HG02610 (cell line): Measurements from ENCODE around the gene ELOVL5.
"Not testable (repeated sequence)": the region's sequence is repeated elsewhere in the genome, so short reads cannot be mapped to it uniquely, and the experiment has no call there.

Source experiments
- ATAC-seq: cut with Tn5 transposase; IDR thresholded peaks from one replicate; pipeline ENCODE4 v1.9.1; 2021; ENCODE audit warnings: mild to moderate bottlenecking, moderate library complexity; ENCODE audit not compliant: unreplicated experiment

ELOVL5 gene

DNA sequence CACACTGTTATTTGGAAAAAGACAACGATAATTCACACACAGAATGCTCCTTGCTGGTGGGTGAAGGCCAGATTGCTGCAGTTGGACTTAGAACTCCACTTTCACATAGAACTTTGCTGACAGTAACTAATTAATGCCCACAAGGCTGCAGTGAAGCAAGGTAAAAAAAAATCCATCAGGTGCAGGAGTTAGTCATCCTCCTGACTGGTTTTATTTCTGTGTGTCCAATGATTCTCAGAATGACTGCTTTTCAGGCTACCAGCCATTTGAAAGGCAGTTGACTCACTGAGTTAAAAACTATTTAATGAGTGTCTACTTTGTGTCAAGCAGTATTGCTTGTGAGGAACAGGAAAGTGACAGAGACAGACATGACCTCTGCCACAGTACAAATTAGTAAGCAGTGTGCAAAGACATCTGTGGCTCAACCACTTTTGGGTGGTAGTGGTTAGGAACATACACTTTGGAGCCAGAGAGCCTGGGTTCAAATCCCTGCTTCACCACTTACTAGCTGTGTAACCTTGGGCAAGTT, 41.9 kb downstream of the ELOVL5 start:
- peak; percentile 86 for ATAC-seq

DNA sequence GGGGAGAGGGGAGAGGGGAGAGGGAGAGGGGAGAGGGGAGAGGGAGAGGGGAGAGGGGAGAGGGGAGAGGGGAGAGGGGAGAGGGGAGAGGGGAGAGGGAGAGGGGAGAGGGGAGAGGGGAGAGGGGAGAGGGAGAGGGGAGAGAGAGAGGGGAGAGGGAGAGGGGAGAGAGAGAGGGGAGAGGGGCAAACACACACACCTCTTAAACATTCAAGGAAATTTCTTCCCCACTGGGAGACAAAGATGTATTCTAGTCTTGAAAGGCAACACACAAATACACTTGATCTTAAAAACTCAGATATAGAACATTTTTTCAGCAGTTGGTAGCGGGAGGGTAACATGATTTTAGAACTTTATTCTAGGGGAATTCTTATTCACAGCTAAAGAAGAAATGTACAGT, 42.5 kb downstream of the ELOVL5 start:
- ATAC-seq = not testable (repeated sequence)

DNA sequence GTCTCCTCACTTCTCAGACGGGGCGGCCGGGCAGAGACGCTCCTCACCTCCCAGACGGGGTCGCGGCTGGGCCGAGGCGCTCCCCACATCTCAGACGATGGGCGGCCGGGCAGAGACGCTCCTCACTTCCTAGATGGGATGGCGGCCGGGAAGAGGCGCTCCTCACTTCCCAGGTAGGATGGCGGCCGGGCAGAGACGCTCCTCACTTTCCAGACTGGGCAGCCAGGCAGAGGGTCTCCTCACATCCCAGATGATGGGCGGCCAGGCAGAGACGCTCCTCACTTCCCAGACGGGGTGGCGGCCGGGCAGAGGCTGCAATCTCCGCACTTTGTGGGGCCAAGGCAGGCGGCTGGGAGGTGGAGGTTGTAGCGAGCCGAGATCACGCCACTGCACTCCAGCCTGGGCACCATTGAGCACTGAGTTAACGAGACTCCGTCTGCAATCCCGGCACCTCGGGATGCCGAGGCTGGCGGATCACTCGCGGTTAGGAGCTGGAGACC, 43.2 kb downstream of the ELOVL5 start:
- not testable (repeated sequence) for ATAC-seq

DNA sequence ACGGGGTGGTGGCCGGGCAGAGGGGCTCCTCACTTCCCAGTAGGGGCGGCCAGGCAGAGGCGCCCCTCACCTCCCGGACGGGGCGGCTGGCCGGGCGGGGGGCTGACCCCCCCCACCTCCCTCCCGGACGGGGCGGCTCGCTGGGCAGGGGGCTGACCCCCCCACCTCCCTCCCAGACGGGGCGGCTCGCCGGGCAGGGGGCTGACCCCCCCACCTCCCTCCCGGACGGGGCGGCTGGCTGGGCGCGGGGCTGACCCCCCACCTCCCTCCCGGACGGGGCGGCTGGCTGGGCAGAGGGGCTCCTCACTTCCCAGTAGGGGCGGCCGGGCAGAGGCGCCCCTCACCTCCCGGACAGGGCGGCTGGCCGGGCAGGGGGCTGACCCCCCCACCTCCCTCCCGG, 43.8 kb downstream of the ELOVL5 start:
- ATAC-seq = not testable (repeated sequence)

DNA sequence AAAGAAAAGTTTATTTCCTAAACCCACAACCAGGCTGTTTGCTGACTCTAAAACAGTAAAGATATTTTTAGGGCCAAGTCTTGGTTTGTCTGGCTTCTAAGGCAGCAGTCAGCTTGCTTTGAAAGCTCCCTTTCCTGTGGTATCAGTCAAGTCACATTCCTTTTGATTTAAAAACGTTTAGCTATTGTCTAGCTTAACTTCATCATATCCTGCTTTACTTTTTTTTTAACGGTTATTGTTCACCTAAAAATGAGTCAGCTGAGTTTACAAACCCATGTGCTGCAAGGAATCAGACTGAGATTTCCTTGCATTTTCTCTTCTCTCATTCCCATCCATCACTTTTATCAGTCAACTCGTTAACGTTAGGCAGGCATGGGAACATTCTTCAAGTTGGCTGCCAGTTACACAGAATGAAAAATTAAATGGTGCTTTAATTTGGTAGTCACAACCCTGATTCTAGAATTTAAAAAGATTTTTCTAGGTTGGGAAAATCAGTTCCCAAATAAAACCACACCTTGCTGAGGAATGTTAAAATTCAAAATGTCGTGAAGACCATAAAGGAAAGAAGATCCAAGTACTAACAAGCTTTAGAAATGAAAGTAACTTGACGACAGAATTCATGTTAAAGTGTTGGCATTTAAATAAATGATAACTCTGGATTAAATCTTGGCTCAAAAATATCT, 45.9 kb downstream of the ELOVL5 start:
- ATAC-seq = no peak

DNA sequence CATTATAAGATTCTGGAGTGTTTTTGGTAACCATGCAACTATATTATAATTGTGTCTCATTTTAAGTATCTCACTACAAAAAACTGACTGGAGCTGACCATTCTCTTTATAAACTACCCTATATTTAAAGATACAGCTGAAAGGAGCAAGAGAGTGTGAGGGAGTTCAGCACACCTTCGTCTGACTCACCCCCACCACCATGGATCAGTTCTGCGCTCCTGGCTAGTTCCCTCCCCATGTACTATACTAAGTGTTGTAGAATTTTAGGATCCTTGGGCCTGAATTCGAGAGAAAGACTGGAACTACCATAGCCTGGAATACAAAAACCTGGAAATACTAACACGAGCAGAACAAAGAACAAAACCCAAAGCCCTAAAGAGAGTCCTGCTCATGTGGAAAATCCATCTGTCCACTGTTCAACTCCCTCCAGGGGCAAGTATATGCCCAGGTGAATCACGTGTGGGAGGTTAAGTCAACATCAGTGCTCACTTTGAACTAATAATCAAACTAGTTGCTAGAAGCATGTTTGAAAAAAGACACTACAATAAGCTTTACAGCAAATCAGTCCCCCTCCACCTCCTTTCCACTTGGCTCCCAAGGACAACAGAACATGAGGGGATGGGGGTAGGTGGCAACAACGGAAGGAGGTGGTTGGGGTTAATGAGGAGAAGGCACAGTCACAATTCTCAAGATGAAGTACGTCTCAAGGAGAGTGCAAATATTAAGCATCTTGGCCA, 46.8 kb downstream of the ELOVL5 start:
- ATAC-seq = no peak

DNA sequence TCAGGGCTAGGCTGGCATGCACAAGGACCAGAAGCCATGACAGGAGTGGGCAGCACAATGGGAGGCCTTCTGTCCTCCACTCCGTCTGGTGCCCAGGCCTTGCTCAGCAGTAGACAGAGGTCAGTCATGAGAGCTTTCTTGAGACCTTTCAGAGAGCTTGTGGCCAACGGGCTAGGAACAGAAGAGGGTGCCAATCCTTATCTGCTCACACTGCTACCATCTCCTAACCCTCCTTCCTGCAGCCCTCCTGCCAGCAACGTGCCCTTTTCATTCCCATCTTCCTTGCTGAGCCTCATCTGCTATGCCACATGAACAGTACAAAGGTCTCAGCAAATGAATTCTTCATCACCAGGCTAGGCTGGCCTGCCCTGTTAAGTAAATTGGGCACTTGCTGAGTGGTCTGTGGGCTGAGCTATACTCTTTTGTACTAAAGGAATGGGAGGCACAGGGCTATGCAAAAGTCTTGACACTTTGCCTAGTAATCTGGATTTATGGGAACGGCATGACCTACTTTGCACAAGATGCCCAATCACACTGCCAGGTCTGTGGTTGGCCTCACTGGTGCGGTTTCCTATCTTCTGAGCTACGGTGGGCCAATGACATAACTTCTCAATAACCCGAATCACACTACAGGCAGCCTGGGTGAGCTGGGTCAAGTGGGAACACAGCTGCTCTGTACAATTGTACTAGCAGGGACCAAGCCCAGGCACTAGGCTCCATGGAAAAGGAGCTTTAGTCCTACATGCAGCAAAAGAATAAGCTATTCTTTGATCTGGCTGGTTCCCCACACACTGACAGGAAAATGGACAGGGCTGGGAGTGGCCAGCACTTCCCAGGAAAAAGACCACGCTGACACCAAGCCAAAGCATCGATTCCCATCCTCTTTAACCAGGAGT, 47.8 kb downstream of the ELOVL5 start:
- no peak for ATAC-seq

DNA sequence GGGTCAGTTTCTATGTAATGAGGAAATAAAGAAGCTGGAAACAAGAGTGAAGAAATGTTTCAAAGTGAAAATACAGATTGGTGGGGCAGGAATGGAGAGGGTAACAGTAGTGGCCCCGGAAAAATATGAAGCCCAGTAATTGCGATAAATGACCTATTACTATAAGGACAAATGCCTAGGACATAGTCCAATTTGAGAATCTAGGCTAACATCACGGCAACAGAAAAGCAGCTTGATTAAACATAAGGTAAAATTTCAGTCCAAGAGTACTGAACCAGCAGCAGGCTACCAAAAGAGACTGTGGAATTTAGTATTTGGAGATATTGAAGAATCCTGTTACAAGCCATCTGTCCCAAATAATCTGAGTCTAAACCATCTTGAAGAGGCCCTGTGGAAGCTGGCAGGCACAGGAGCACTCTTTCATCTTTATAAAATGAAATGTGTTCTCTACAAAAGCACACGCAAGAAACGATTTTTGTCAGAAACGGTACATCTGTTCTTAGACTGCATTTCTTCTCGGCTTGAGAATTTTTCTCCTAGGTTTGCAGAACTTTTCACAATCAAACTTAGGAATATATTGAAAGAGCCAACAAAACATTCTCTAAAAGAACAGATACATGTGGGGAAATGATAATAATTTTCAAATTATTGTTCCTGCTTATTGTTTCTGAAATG, 49.3 kb downstream of the ELOVL5 start:
- ATAC-seq = no peak

DNA sequence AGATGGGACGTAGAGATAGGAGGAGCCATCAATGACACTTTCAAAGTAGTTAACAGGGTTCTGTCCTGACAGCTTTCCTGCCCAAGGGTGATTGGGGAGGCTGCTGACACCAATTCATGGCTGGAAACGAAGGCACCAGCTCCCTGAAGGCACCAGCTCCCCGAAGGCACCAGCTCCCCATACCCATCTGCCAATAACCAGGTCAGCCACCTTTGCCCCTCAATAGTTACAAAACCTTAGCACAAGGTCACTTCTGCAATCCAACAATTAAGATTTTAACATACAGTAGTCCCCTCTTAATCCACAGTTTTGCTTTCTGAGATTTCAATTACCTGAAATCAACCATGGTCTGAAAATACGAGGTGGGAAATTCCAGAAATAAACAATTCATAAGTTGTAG, 51.7 kb downstream of the ELOVL5 start:
- no peak for ATAC-seq

DNA sequence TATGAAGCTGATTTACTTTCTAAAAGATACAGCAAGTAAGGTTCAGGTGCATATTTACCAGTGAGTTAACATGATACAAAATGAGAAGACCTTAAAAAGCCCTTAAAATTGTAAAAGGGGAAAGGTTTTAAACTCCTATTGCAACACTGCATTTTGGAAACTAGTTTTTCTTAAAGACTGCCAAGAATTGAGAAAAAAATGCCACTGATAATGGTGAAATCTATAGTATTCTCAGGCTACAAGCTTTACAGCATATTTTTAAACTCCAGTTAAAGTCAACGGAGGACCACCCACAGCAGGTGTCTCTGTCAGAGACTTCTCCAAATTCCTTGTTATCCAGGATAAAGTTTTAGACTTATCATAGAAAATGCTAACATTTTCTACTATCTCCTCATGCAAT, 53.6 kb downstream of the ELOVL5 start:
- no peak for ATAC-seq

DNA sequence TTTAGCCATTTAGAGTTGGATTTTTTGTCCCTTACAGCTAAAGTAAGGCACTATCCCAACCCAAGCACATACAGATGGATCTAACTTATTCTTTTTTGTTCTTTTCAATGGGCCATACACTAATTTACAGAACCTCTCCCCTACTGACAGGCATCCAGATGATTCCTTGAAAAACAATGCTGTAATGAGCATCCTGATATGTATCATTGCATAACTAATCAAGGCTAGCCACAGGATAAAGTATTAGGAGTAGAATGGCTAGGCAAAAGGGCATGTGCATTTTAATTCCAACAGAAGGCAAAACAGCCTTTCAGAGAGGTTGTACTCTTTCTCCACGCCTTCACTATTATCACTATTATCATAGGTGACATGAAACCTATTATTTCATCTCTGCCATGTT, 54.1 kb downstream of the ELOVL5 start:
- no peak for ATAC-seq

DNA sequence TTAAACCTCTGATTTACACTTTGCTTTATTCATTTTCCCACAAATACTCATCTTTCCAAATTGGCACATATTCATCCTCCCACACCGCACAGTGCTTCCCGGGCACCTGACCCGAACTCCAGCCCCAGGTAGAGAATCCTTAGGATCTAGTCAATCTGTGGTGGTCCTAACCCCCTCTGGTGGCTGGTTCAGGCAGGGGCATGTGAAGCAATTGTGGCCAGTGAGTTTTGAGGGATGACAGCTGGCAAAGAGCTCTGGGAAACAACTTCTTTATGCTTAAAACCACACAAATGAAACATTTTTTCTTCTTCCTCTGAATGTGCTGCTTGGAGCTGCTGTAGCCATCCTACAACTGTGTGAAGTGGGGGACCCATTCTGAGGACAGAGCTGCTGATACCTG, 54.7 kb downstream of the ELOVL5 start:
- no peak for ATAC-seq

DNA sequence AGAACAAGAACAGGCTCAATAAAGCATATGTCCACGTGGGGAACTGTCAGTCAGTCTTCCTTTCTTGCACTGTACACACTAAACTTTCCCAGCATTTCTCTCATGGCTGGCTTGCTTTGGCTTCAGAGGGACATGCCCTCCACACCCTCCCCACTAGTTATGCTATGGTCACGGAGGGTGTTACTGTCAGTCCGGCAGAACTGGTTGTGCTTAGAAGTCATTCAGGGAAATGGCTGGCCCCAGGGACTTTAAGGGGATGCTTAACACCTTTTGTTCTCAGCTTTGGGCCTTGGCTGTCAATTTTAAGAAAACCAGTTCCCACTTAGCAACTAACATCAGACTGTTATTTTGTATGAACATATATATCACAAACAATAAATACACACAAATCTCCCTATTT, 55.1 kb downstream of the ELOVL5 start:
- no peak for ATAC-seq

DNA sequence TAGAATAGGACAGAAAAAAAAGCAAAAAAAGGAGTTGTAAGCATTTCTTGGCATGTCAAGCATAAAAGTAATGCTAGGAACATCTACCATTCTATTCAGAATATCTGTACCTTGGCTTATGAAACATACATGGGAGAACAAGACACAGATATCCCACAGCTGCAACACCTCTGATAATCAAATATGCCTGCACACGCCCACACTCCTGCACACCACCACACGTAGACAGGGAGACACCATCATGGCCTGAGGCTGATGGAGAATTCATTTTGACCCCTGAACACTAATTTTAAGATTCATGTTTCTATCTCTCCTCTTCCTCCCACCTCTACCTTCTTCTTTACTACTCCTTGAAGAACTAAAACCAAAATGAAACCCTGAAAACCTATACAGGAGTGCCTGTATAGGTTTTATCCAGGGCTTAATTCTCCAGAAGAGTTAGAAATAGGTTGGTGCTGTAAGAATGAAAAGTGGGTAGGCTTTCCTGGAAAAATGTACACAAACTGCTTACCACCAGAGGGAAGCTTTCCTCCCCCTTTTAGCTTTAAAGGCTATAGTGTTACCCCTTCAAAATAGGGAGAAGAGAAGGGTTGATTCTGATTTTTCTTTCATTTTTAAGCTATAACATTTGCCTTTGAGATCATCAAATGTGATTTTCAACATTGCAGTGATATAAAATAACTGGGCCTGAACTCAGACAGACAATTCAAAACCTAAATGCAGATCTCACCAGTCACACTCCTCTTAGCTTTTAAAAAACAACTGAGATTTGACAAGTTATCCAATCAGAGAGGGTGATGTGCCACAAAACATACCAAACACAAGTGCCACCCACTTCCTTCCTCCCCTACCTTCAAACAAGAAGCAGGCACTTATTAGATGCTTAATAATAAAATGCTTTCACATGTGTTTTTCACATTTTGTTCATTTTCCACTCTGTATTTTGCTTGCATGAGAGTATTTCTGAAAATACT, 57.9 kb downstream of the ELOVL5 start:
- ATAC-seq = no peak

DNA sequence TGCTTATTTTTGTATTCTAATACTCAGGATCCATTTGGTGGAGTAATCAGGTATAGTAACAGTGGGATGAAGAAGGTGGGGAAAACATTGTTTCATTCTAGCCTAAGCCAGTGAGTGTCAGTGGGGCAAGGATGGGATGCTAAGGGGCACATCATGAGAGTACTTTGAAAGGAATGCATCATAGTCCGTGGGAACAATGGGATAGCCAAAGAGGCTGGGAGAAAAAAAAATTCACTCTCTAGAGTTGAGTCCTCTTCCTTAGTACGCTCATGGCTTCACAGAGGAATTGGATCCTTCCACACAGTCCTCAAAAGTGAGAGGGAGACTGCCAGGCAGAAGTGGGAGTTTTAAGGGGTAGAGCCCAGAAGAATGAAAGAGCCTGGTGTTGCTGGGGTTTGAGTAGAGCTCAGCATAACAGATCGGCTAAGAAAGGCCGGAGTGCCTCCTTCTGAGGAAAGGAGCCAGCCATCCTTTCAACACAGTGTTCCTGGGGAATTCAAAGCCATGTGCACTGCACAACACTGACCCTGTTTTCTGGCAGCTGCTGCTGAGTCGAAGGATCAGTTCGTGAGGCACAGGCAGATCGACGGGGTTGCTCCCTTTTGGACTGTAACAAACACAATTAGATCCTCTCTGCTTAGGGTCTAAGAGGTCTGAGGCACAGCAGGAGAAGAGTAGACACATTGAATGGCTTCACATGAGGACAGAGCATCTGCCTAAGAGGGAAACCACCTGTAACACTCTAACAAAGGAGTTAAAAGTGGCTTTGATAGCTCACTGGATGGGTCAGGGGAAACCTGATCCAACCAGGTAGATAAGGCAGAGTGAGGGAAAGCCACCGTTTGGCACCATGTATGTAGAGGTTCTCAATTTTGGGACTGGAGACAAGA, 61.2 kb downstream of the ELOVL5 start:
- no peak for ATAC-seq

DNA sequence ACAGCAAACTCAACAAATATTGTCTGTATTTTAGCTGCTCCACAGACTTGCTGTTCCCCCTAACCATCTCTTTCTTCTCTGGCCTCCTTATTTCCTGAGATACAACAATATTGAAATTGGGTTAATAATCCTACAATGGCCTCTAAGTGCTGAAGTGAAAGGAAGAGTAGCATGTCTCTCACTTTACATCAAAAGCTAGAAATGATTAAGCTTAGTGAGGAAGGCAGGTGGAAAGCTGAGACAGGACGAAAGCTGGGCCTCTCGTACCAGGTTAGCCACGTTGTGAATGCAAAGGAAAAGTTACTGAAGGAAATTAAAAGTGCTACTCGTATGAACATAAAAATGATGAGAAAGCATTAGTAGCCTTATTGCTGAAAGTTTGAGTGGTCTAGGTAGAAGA, 63.8 kb downstream of the ELOVL5 start:
- peak; percentile 76 for ATAC-seq

DNA sequence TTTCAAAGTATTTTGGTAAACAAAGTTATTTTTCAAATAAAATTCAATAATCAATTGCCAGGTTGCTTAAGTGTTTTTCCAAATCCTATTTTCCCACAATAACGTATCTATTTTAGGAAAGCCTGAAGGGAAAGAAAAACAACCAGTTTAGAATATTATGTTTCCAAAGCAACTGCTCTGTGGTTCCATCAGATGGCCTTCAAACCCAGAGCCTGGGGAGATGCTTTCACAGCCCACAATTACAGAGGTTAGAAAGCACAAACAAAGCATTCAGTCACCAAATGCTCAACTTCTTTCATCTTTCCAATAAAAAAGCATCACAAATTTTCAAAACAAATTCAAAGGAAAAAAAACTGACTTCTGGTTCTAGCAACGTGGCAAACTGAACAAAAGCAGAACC, 66.0 kb downstream of the ELOVL5 start:
- ATAC-seq = no peak

DNA sequence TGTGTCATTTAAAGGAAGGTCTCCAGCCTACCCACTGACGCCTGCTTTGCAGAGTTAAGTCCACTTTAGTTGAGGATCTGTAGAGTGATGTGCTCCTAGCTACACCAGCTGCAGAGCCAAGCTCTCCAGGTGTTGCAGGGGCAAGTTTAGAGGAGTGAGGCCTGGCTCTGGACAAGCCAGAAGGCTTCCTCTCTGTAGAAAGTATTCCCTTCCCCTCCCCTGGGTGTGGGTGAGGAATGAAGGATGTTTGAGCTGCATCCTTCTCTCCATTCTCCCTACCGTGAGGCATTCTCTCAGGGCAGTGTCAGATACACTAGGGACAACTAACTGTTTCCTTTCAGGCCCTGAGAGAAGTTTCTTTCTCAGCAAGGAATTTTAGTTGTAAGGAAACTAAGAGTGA, 66.5 kb downstream of the ELOVL5 start:
- ATAC-seq = no peak
